Liver (tissue), 9 donors: ENCODE results near the gene GRK6. TPM values are rescaled to one million over a fixed set of nuclear protein-coding genes. Genes with fewer than 3 reads are reported as not detected.

Source experiments
- DNase-seq: peaks from one replicate; pipeline ENCODE4 v3.0.0-alpha.2; 2017; ENCODE audit warnings: low spot score
- H3K27ac ChIP-seq, 2 donors: one replicate each; pipeline ENCODE4 v1.7.0; 2013; ENCODE audit warnings: inconsistent platforms in 2 of 2, low read length in 2 of 2, control low read depth in 1 of 2, low read depth in 1 of 2, mild to moderate bottlenecking in 1 of 2
- H3K27me3 ChIP-seq, 4 donors: one replicate each; pipeline versions ENCODE4 v1.6.1 to v1.7.0; 2013; ENCODE audit warnings: low read length in 3 of 4, inconsistent platforms in 1 of 4, mild to moderate bottlenecking in 1 of 4, moderate library complexity in 1 of 4; ENCODE audit not compliant: control insufficient read depth in 4 of 4, insufficient read depth in 4 of 4
- H3K36me3 ChIP-seq, 4 donors: one replicate each; pipeline versions ENCODE4 v1.6.1 to v1.7.0; 2013; ENCODE audit warnings: low read length in 3 of 4, mild to moderate bottlenecking in 3 of 4, low read depth in 1 of 4, moderate library complexity in 1 of 4; ENCODE audit not compliant: control insufficient read depth in 4 of 4, insufficient read depth in 3 of 4
- H3K4me1 ChIP-seq, 4 donors: one replicate each; pipeline versions ENCODE4 v1.6.1 to v1.7.0; 2013; ENCODE audit warnings: low read length in 3 of 4, mild to moderate bottlenecking in 3 of 4, moderate library complexity in 1 of 4; ENCODE audit not compliant: control insufficient read depth in 4 of 4, insufficient read depth in 4 of 4
- H3K4me3 ChIP-seq, 3 donors: one replicate each; pipeline versions ENCODE4 v1.6.1 to v1.7.0; 2013; ENCODE audit warnings: low read length in 3 of 3, control low read depth in 1 of 3, low read depth in 1 of 3, mild to moderate bottlenecking in 1 of 3
- H3K9ac ChIP-seq, 2 donors: one replicate each; pipeline ENCODE4 v1.7.0; 2013; ENCODE audit warnings: low read length in 2 of 2, mild to moderate bottlenecking in 2 of 2, moderate library complexity in 2 of 2, control low read depth in 1 of 2, low read depth in 1 of 2
- H3K9me3 ChIP-seq, 4 donors: one replicate each; pipeline versions ENCODE4 v1.6.1 to v1.7.0; 2013; ENCODE audit warnings: low read length in 3 of 4; ENCODE audit not compliant: control insufficient read depth in 4 of 4
- EGR1 ChIP-seq, 2 donors: IDR thresholded peaks; 2 replicates each; pipeline ENCODE4 v1.6.1; 2016 to 2018; ENCODE audit warnings: antibody characterized with exemption in 2 of 2, low read depth in 2 of 2
- FOXA1 ChIP-seq: IDR thresholded peaks from 2 replicates; pipeline ENCODE4 v1.6.1; 2016; ENCODE audit warnings: antibody characterized with exemption
- FOXA2 ChIP-seq: IDR thresholded peaks from 2 replicates; pipeline ENCODE4 v1.6.1; 2016; ENCODE audit warnings: antibody characterized with exemption
- GABPA ChIP-seq, 2 donors: IDR thresholded peaks in 1 of 2; conservative IDR thresholded peaks in 1 of 2; 2 replicates each; pipeline ENCODE4 v1.6.1; 2016; ENCODE audit warnings: antibody characterized with exemption in 2 of 2, mild to moderate bottlenecking in 1 of 2, moderate library complexity in 1 of 2
- HNF4A ChIP-seq, 2 donors: conservative IDR thresholded peaks; 2 replicates each; pipeline ENCODE4 v1.6.1; 2016; ENCODE audit warnings: antibody characterized with exemption in 2 of 2, mild to moderate bottlenecking in 2 of 2
- HNF4G ChIP-seq: IDR thresholded peaks from 2 replicates; pipeline ENCODE4 v1.6.1; 2016; ENCODE audit warnings: antibody characterized with exemption
- NR2F2 ChIP-seq: IDR thresholded peaks from 2 replicates; pipeline ENCODE4 v1.6.1; 2016; ENCODE audit warnings: antibody characterized with exemption
- RXRA ChIP-seq, 2 donors: IDR thresholded peaks; 2 replicates each; pipeline ENCODE4 v1.6.1; 2017 to 2018; ENCODE audit warnings: antibody characterized with exemption in 2 of 2, mild to moderate bottlenecking in 1 of 2
- SP1 ChIP-seq: IDR thresholded peaks from 2 replicates; pipeline ENCODE4 v1.6.1; 2018; ENCODE audit warnings: antibody characterized with exemption, mild to moderate bottlenecking
- TAF1 ChIP-seq: conservative IDR thresholded peaks from 2 replicates; pipeline ENCODE4 v1.6.1; 2016; ENCODE audit warnings: antibody characterized with exemption, mild to moderate bottlenecking
- YY1 ChIP-seq: IDR thresholded peaks from 2 replicates; pipeline ENCODE4 v1.6.1; 2016; ENCODE audit warnings: antibody characterized with exemption, mild to moderate bottlenecking
- WGBS: extraction: QIAGEN DNeasy Blood & Tissue Kit; methylation state at CpG from one replicate; pipeline ENCODE4 v1.1.7; 2013; 5-methylcytosine and 5-hydroxymethylcytosine counted together
- polyA plus RNA-seq, 2 donors: library from polyadenylated mRNA; stranded (reverse) in 1 of 2; unstranded in 1 of 2; fragments of 200-250 nt in 1 of 2; fragments of >200 nt in 1 of 2; fragmentation: Nextera tagmentation in 1 of 2; extraction: Ambion mirVana in 1 of 2; gene quantifications; one replicate each; pipeline versions ENCODE4 v1.2.1 to v1.2.3, GENCODE V29; 2013 to 2015
- total RNA-seq, 2 donors: library from RNA; depleted of rRNA; stranded (reverse); fragments of >200 nt; gene quantifications; one replicate each; pipeline ENCODE4 v1.2.3, GENCODE V29; 2014
- TF ChIP-seq, protein P1 (sequence below): IDR thresholded peaks from 2 replicates; pipeline ENCODE4 v1.6.1; 2016; ENCODE audit warnings: antibody characterized with exemption, mild to moderate bottlenecking
- TF ChIP-seq, protein P2 (sequence below): IDR thresholded peaks from 2 replicates; pipeline ENCODE4 v1.6.1; 2016; ENCODE audit warnings: antibody characterized with exemption
- TF ChIP-seq, protein P3 (sequence below): IDR thresholded peaks from 2 replicates; pipeline ENCODE4 v1.6.1; 2016; ENCODE audit warnings: antibody characterized with exemption
- TF ChIP-seq, protein P4 (sequence below): IDR thresholded peaks from 2 replicates; pipeline ENCODE4 v1.6.1; 2016; ENCODE audit warnings: antibody characterized with exemption
- TF ChIP-seq, protein P5 (sequence below): fragments of 150-350 bp; IDR thresholded peaks from 2 replicates; pipeline ENCODE4 v1.5.1; 2017; ENCODE audit warnings: improper control_type of control experiment, low read depth, low read length; ENCODE audit not compliant: missing input control
- donor health status: healthy.
- donor health status: healthy.
- donor health status: healthy.
- donor health status: healthy.
- donor health status: healthy.

Gene GRK6
- total and polyA plus RNA-seq, 4 donors, result 3.1 to 24.0 (median 10.8) TPM

DNA sequence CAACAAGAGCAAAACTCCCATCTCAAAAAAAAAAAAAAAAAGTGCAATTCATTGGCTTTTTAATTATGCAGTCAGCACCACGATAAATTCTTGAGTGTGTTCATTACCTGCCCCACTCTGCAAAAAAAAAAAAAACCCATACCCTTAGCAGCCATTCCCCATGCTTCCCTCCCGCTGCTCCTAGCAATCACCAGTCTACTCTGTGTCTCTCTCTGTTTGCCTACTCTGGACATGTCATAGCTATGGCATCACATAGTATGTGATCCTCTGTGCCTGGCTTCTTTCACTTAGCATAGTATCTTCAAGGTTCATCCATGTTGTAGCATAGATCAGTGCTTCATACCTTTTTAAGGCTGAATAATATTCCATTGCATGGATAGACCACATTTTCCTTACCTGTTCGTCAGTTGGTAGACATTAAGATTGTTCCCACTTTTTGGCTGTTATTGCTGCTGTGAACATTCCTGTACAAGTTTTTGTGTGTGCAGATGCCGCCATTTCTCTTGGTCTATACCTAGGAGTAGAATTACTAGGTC is 13.1 kb downstream of the GRK6 start:
- no peak for DNase-seq
- no peaks in the 10 kb centered on the region for H3K4me1 ChIP-seq
- H3K27ac ChIP-seq, result no peak overlapping the region
- H3K4me3 ChIP-seq, result no peak overlapping the region
- H3K9me3 ChIP-seq, result no peaks in the 10 kb centered on the region
- H3K27me3 ChIP-seq, result no peaks in the 10 kb centered on the region
- WGBS, result 95% methylated on average over 4 of the region's 4 CpGs
- H3K36me3 ChIP-seq, result peaks cover 5 to 23% (median 14%) of the 10 kb centered on the region in 4 donors
- H3K9ac ChIP-seq, result no peak overlapping the region
- no peak for TF ChIP-seq SP1
- TF ChIP-seq RXRA (IDR thresholded peaks at IDR 0.05), result no peak
- no peak for TF ChIP-seq HNF4G
- TF ChIP-seq, protein P1, sequence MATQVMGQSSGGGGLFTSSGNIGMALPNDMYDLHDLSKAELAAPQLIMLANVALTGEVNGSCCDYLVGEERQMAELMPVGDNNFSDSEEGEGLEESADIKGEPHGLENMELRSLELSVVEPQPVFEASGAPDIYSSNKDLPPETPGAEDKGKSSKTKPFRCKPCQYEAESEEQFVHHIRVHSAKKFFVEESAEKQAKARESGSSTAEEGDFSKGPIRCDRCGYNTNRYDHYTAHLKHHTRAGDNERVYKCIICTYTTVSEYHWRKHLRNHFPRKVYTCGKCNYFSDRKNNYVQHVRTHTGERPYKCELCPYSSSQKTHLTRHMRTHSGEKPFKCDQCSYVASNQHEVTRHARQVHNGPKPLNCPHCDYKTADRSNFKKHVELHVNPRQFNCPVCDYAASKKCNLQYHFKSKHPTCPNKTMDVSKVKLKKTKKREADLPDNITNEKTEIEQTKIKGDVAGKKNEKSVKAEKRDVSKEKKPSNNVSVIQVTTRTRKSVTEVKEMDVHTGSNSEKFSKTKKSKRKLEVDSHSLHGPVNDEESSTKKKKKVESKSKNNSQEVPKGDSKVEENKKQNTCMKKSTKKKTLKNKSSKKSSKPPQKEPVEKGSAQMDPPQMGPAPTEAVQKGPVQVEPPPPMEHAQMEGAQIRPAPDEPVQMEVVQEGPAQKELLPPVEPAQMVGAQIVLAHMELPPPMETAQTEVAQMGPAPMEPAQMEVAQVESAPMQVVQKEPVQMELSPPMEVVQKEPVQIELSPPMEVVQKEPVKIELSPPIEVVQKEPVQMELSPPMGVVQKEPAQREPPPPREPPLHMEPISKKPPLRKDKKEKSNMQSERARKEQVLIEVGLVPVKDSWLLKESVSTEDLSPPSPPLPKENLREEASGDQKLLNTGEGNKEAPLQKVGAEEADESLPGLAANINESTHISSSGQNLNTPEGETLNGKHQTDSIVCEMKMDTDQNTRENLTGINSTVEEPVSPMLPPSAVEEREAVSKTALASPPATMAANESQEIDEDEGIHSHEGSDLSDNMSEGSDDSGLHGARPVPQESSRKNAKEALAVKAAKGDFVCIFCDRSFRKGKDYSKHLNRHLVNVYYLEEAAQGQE, result no peak
- TF ChIP-seq YY1, result no peak
- no peak for TF ChIP-seq GABPA (IDR thresholded peaks at IDR 0.05 in 1 of 2, conservative IDR thresholded peaks at IDR 0.05 in 1 of 2)
- TF ChIP-seq, protein P2, sequence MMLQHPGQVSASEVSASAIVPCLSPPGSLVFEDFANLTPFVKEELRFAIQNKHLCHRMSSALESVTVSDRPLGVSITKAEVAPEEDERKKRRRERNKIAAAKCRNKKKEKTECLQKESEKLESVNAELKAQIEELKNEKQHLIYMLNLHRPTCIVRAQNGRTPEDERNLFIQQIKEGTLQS, result no peak
- TF ChIP-seq EGR1 (IDR thresholded peaks at IDR 0.05; ENCODE audit: low read depth in 2 of 2), result no peak
- TF ChIP-seq, protein P3, sequence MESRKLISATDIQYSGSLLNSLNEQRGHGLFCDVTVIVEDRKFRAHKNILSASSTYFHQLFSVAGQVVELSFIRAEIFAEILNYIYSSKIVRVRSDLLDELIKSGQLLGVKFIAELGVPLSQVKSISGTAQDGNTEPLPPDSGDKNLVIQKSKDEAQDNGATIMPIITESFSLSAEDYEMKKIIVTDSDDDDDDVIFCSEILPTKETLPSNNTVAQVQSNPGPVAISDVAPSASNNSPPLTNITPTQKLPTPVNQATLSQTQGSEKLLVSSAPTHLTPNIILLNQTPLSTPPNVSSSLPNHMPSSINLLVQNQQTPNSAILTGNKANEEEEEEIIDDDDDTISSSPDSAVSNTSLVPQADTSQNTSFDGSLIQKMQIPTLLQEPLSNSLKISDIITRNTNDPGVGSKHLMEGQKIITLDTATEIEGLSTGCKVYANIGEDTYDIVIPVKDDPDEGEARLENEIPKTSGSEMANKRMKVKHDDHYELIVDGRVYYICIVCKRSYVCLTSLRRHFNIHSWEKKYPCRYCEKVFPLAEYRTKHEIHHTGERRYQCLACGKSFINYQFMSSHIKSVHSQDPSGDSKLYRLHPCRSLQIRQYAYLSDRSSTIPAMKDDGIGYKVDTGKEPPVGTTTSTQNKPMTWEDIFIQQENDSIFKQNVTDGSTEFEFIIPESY, result no peak
- no peak for TF ChIP-seq HNF4A (conservative IDR thresholded peaks at IDR 0.05)
- no peak for TF ChIP-seq NR2F2
- no peak for TF ChIP-seq FOXA2
- TF ChIP-seq TAF1, result no peak
- no peak for TF ChIP-seq FOXA1
- TF ChIP-seq, protein P4, sequence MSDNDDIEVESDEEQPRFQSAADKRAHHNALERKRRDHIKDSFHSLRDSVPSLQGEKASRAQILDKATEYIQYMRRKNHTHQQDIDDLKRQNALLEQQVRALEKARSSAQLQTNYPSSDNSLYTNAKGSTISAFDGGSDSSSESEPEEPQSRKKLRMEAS, result no peak
- TF ChIP-seq, protein P5, sequence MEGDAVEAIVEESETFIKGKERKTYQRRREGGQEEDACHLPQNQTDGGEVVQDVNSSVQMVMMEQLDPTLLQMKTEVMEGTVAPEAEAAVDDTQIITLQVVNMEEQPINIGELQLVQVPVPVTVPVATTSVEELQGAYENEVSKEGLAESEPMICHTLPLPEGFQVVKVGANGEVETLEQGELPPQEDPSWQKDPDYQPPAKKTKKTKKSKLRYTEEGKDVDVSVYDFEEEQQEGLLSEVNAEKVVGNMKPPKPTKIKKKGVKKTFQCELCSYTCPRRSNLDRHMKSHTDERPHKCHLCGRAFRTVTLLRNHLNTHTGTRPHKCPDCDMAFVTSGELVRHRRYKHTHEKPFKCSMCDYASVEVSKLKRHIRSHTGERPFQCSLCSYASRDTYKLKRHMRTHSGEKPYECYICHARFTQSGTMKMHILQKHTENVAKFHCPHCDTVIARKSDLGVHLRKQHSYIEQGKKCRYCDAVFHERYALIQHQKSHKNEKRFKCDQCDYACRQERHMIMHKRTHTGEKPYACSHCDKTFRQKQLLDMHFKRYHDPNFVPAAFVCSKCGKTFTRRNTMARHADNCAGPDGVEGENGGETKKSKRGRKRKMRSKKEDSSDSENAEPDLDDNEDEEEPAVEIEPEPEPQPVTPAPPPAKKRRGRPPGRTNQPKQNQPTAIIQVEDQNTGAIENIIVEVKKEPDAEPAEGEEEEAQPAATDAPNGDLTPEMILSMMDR, result no peak
